ENCODE measurements around the gene ADGRA3.

Gene ADGRA3

DNA sequence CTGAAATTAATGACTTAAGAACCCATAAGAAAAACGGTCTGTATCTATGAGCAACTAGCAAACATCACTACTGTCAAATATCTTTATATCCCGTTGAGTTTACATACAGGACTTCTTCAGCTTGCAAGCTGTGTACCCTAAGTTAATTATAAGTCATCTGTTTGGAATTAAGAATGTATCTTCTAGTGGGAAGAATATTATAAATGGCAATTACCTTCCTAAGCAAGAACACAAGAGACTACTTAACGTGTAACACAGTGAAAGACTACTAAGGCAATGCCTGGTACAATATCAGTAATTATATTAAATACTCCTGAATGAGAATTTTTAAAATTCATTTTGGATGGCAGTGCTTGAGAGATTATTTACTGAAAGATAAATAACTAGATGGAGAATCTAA, 58.5 kb downstream of the ADGRA3 start:
- no peaks in the 10 kb centered on the region for H3K4me1 ChIP-seq (ENCODE audit: low read length)
- no peak overlapping the region for H3K4me3 ChIP-seq (ENCODE audit: low read length)
- no peaks in the 10 kb centered on the region for H4K20me1 ChIP-seq (ENCODE audit: insufficient read depth, low read length)
- no peak for DNase-seq
- H3K4me2 ChIP-seq (ENCODE audit: low read depth, low read length): no peak overlapping the region
- no peaks in the 10 kb centered on the region for H3K9me3 ChIP-seq (replicated peaks; ENCODE audit: insufficient read depth, low read length)
- H3K36me3 ChIP-seq (replicated peaks; ENCODE audit: insufficient read depth, low read length): no peaks in the 10 kb centered on the region
- H2AFZ ChIP-seq (ENCODE audit: low read length): no peak overlapping the region
- H3F3A ChIP-seq (ENCODE audit: insufficient read depth, low read length): no peaks in the 10 kb centered on the region
- H3K9ac ChIP-seq (ENCODE audit: low read length): no peak overlapping the region
- H3K27me3 ChIP-seq (replicated peaks; ENCODE audit: insufficient read depth, low read length): no peaks in the 10 kb centered on the region
- no peaks in the 10 kb centered on the region for H3K9me2 ChIP-seq (replicated peaks; ENCODE audit: insufficient read depth, low read length)
- TF ChIP-seq EZH2phosphoT487 (IDR thresholded peaks at IDR 0.05; ENCODE audit: low read length): no peak
- H3K27ac ChIP-seq (ENCODE audit: low read length): no peak overlapping the region
- H3K79me2 ChIP-seq (ENCODE audit: low read length): no peaks in the 10 kb centered on the region

DNA sequence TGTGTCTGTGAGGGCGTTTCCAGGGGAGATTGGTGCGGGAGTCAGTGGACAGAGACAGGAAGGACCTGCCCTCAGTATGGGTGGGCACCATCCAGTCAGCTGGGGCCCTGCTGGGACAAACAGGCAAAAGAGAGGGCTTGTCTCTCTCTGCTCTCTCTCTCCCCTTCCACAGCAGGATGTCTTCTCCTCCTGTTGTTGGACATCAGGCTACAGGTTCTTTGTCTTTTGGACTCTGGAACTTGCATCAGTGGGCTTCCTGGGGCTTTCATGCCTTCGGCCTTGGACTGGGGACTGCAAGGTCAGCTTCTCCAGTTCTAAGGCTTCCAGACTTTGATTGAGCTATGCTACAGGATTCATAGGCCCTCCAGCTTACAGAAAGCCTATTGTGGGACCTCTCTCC, 59.6 kb downstream of the ADGRA3 start:
- Histone ChIP-seq H3F3A (ENCODE audit: insufficient read depth, low read length) (no peaks in the 10 kb centered on the region), H4K20me1 (ENCODE audit: insufficient read depth, low read length) (no peaks in the 10 kb centered on the region), H2AFZ (ENCODE audit: low read length) (no peak overlapping the region), H3K9me3 (replicated peaks; ENCODE audit: insufficient read depth, low read length) (no peaks in the 10 kb centered on the region), H3K4me2 (ENCODE audit: low read depth, low read length) (no peak overlapping the region), H3K4me1 (ENCODE audit: low read length) (no peaks in the 10 kb centered on the region), H3K27me3 (replicated peaks; ENCODE audit: insufficient read depth, low read length) (no peaks in the 10 kb centered on the region), H3K4me3 (ENCODE audit: low read length) (no peak overlapping the region), H3K79me2 (ENCODE audit: low read length) (no peaks in the 10 kb centered on the region), H3K9ac (ENCODE audit: low read length) (no peak overlapping the region), H3K9me2 (replicated peaks; ENCODE audit: insufficient read depth, low read length) (no peaks in the 10 kb centered on the region), H3K27ac (ENCODE audit: low read length) (no peak overlapping the region), H3K36me3 (replicated peaks; ENCODE audit: insufficient read depth, low read length) (no peaks in the 10 kb centered on the region)
- no peak for TF ChIP-seq EZH2 (optimal IDR thresholded peaks at IDR 0.05; ENCODE audit: low read depth, low read length)
- TF ChIP-seq EZH2phosphoT487 (IDR thresholded peaks at IDR 0.05; ENCODE audit: low read length): no peak
- TF ChIP-seq, protein P1, sequence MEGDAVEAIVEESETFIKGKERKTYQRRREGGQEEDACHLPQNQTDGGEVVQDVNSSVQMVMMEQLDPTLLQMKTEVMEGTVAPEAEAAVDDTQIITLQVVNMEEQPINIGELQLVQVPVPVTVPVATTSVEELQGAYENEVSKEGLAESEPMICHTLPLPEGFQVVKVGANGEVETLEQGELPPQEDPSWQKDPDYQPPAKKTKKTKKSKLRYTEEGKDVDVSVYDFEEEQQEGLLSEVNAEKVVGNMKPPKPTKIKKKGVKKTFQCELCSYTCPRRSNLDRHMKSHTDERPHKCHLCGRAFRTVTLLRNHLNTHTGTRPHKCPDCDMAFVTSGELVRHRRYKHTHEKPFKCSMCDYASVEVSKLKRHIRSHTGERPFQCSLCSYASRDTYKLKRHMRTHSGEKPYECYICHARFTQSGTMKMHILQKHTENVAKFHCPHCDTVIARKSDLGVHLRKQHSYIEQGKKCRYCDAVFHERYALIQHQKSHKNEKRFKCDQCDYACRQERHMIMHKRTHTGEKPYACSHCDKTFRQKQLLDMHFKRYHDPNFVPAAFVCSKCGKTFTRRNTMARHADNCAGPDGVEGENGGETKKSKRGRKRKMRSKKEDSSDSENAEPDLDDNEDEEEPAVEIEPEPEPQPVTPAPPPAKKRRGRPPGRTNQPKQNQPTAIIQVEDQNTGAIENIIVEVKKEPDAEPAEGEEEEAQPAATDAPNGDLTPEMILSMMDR (IDR thresholded peaks at IDR 0.05; ENCODE audit: low read length): no peak
- DNase-seq: no peak

DNA sequence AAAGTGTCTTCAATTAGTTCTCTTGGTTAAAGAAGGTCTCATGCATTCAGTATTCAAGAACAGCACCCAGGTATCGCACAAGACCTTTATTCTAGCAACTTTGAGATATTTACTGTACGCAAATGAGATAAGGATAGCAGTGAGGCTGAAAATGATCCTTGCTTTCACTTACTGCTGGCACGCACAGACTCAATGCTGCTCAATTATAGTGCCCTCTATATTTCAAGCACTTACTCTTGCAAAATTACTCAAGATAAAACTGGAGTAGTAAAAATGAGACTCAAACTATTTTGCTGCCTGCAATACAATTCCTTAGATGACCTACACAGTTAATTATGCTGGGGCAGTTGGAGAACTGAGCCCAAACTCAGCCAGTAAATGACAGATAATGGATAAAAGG, 60.9 kb downstream of the ADGRA3 start:
- Histone ChIP-seq H3K79me2 (ENCODE audit: low read length) (no peaks in the 10 kb centered on the region), H4K20me1 (ENCODE audit: insufficient read depth, low read length) (no peaks in the 10 kb centered on the region), H3K27me3 (replicated peaks; ENCODE audit: insufficient read depth, low read length) (no peaks in the 10 kb centered on the region), H3K4me3 (ENCODE audit: low read length) (no peak overlapping the region), H3K27ac (ENCODE audit: low read length) (no peak overlapping the region), H3K4me1 (ENCODE audit: low read length) (no peaks in the 10 kb centered on the region), H3K9me2 (replicated peaks; ENCODE audit: insufficient read depth, low read length) (no peaks in the 10 kb centered on the region), H3K9me3 (replicated peaks; ENCODE audit: insufficient read depth, low read length) (no peaks in the 10 kb centered on the region), H3K36me3 (replicated peaks; ENCODE audit: insufficient read depth, low read length) (no peaks in the 10 kb centered on the region), H3F3A (ENCODE audit: insufficient read depth, low read length) (no peaks in the 10 kb centered on the region), H2AFZ (ENCODE audit: low read length) (no peak overlapping the region), H3K9ac (ENCODE audit: low read length) (no peak overlapping the region), H3K4me2 (ENCODE audit: low read depth, low read length) (no peak overlapping the region)
- TF ChIP-seq EZH2phosphoT487 (IDR thresholded peaks at IDR 0.05; ENCODE audit: low read length) (no peak), EZH2 (optimal IDR thresholded peaks at IDR 0.05; ENCODE audit: low read depth, low read length) (no peak)
- TF ChIP-seq, protein P1 (IDR thresholded peaks at IDR 0.05; ENCODE audit: low read length): no peak
- DNase-seq: no peak

DNA sequence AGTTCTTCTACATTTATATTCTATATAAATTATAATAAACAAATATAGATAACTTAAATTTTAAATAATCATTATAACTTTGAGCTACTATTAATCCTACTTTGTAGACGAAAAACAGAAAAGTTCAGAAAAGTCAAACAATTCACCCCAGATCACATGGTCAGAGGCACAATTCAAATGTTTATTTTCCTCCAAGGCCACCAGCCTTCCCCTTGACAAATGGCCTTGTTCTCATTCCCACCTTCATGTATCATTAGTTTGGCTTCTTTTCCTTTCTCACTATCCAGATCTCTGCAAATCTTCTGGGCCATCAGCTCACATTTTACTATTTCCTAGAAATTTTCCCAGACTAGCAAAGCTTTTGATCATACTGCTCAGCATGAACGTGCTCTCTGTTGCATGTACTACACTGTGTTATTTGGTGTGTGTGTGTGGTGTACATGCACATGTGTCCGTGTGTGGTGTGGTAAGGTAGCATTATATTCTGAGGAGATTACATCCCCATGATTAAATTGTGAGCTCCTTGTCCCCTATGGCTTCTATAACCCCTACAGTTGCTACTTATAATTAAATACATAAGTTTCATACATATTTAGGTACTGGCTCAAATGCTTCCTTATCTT, 61.5 kb downstream of the ADGRA3 start:
- Histone ChIP-seq H3K36me3 (replicated peaks; ENCODE audit: insufficient read depth, low read length) (no peaks in the 10 kb centered on the region), H3K4me3 (ENCODE audit: low read length) (no peak overlapping the region), H3K4me2 (ENCODE audit: low read depth, low read length) (no peak overlapping the region), H3K9me2 (replicated peaks; ENCODE audit: insufficient read depth, low read length) (no peaks in the 10 kb centered on the region), H3K9me3 (replicated peaks; ENCODE audit: insufficient read depth, low read length) (no peaks in the 10 kb centered on the region), H3K4me1 (ENCODE audit: low read length) (no peaks in the 10 kb centered on the region), H2AFZ (ENCODE audit: low read length) (no peak overlapping the region), H3K9ac (ENCODE audit: low read length) (no peak overlapping the region), H4K20me1 (ENCODE audit: insufficient read depth, low read length) (no peaks in the 10 kb centered on the region), H3K27me3 (replicated peaks; ENCODE audit: insufficient read depth, low read length) (no peaks in the 10 kb centered on the region), H3K79me2 (ENCODE audit: low read length) (no peaks in the 10 kb centered on the region), H3F3A (ENCODE audit: insufficient read depth, low read length) (no peaks in the 10 kb centered on the region), H3K27ac (ENCODE audit: low read length) (no peak overlapping the region)
- DNase-seq: no peak
- TF ChIP-seq, protein P1 (IDR thresholded peaks at IDR 0.05; ENCODE audit: low read length): no peak
